ENCODE data around the gene PODXL. TPM values are rescaled to one million over a fixed set of nuclear protein-coding genes. Genes with fewer than 3 reads are reported as not detected.

Gene PODXL
- total RNA-seq, 1 experiment from 2014 or later: 37.5 TPM

GRCh38 chr7:131583430-131583829 is 27.0 kb upstream of the PODXL start:
- ATAC-seq: no peak
- CTCF ChIA-PET: no interaction called here

More at GRCh38 chr7:131583430-131583829, 27.0 kb upstream of the PODXL start:
- intact Hi-C loops (cut with micrococcal nuclease): no loop called here
- Histone ChIP-seq H4K20me1 (ENCODE audit: insufficient read depth) (no peaks in the 10 kb centered on the region), H3K36me3 (ENCODE audit: control insufficient read depth in 1 of 2, insufficient read depth in 2 of 2, low read length in 2 of 2) (no peaks in the 10 kb centered on the region), H3K27me3 (ENCODE audit: insufficient read depth, low read length) (no peaks in the 10 kb centered on the region), H3K9me3 (ENCODE audit: control insufficient read depth in 1 of 2, insufficient read depth in 1 of 2, low read depth in 1 of 2, low read length in 2 of 2) (no peaks in the 10 kb centered on the region), H2AFZ (ENCODE audit: low read depth, low read length, poor library complexity, severe bottlenecking) (no peak overlapping the region), H3K9ac (ENCODE audit: low read length) (no peak overlapping the region), H3K4me3 (replicated peaks in 1 of 2; ENCODE audit: low read depth in 1 of 2, low read length in 2 of 2) (no peak overlapping the region), H3K9me2 (ENCODE audit: insufficient read depth) (no peaks in the 10 kb centered on the region), H3K4me2 (ENCODE audit: low read length) (no peak overlapping the region), H3K4me1 (ENCODE audit: control insufficient read depth in 1 of 2, insufficient read depth in 2 of 2, low read length in 2 of 2) (peaks cover 0 to 14% of the 10 kb centered on the region in 2 experiments; a peak in 2 of 4 replicates), H3K27ac (ENCODE audit: low read depth, low read length) (no peak overlapping the region), H3K79me2 (ENCODE audit: insufficient read depth, low read length) (no peaks in the 10 kb centered on the region)
- TF ChIP-seq ZNF274 (IDR thresholded peaks at IDR 0.05; ENCODE audit: low read depth, low read length) (no peak), TCF7L2 (IDR thresholded peaks at IDR 0.05; ENCODE audit: borderline replicate concordance, extremely low read depth, insufficient read depth, insufficient read length) (no peak), SRF (IDR thresholded peaks at IDR 0.05; ENCODE audit: low read depth) (no peak), EGR1 (IDR thresholded peaks at IDR 0.05; ENCODE audit: low read depth) (no peak), CEBPB (IDR thresholded peaks at IDR 0.05; ENCODE audit: low read depth) (no peak), RAD21 (IDR thresholded peaks at IDR 0.05; ENCODE audit: low read depth) (no peak), SP1 (IDR thresholded peaks at IDR 0.05; ENCODE audit: low read depth) (no peak), REST (IDR thresholded peaks at IDR 0.05; ENCODE audit: low read depth) (no peak), POLR2A (IDR thresholded peaks at IDR 0.05; ENCODE audit: borderline replicate concordance, extremely low read depth, insufficient read depth, insufficient read length) (no peak), ZBTB33 (IDR thresholded peaks at IDR 0.05; ENCODE audit: extremely low read depth, insufficient replicate concordance, low read length) (no peak), CBX3 (IDR thresholded peaks at IDR 0.05; ENCODE audit: low read depth) (no peak), POLR2AphosphoS5 (IDR thresholded peaks at IDR 0.05; ENCODE audit: low read depth, low read length) (no peak), ZFX (IDR thresholded peaks at IDR 0.05) (no peak), SIN3A (IDR thresholded peaks at IDR 0.05; ENCODE audit: low read depth) (no peak), EZH2 (IDR thresholded peaks at IDR 0.05) (no peak)
- TF ChIP-seq, protein P1, sequence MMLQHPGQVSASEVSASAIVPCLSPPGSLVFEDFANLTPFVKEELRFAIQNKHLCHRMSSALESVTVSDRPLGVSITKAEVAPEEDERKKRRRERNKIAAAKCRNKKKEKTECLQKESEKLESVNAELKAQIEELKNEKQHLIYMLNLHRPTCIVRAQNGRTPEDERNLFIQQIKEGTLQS (IDR thresholded peaks at IDR 0.05): no peak
- TF ChIP-seq, protein P2, sequence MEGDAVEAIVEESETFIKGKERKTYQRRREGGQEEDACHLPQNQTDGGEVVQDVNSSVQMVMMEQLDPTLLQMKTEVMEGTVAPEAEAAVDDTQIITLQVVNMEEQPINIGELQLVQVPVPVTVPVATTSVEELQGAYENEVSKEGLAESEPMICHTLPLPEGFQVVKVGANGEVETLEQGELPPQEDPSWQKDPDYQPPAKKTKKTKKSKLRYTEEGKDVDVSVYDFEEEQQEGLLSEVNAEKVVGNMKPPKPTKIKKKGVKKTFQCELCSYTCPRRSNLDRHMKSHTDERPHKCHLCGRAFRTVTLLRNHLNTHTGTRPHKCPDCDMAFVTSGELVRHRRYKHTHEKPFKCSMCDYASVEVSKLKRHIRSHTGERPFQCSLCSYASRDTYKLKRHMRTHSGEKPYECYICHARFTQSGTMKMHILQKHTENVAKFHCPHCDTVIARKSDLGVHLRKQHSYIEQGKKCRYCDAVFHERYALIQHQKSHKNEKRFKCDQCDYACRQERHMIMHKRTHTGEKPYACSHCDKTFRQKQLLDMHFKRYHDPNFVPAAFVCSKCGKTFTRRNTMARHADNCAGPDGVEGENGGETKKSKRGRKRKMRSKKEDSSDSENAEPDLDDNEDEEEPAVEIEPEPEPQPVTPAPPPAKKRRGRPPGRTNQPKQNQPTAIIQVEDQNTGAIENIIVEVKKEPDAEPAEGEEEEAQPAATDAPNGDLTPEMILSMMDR (IDR thresholded peaks at IDR 0.05 in 2 of 3, conservative IDR thresholded peaks at IDR 0.05 in 1 of 3; ENCODE audit: borderline replicate concordance in 1 of 3, insufficient read depth in 1 of 3, low read depth in 2 of 3, low read length in 2 of 3): no peak
- BruUV-seq (replicated peaks): no TSS peak
- ChIA-PET RAD21 (ENCODE audit: low non-redundant PET in 1 of 2, low total read pairs in 2 of 2, uncharacterized antibody in 2 of 2, unreplicated experiment in 2 of 2) (no interaction called here), POLR2A (no interaction called here)
- DNase-seq (ENCODE audit: low read depth, low spot score): no peak

Measured in HCT116 (cell line).